Glomerular visceral epithelial cell (primary cell): ENCODE results near the gene LY6G5B.

Source experiments
- DNase-seq: peaks from one replicate; pipeline ENCODE4 v3.0.0-alpha.2; 2016; ENCODE audit errors: extremely low spot score

LY6G5B gene, protein sequence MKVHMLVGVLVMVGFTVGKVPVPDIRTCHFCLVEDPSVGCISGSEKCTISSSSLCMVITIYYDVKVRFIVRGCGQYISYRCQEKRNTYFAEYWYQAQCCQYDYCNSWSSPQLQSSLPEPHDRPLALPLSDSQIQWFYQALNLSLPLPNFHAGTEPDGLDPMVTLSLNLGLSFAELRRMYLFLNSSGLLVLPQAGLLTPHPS

DNA sequence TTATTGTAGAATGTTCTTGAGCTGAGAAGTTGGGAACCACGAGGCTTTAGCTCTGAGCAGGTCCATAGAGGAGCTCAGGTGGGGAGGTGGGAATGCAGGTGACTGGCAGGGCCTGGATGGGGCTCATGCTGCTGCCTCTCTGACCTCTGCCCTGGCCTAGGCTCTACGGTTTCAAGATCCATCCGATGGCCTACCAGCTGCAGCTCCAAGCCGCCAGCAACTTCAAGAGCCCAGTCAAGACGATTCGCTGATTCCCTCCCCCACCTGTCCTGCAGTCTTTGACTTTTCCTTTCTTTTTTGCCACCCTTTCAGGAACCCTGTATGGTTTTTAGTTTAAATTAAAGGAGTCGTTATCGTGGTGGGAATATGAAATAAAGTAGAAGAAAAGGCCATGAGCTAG is at the start of gene LY6G5B:
TSS of gene LY6G5B (plus strand) at position 301 of the 400 bp plus-strand sequence. CDS start 975 bp downstream, outside the sequence.
- DNase-seq = no peak

DNA sequence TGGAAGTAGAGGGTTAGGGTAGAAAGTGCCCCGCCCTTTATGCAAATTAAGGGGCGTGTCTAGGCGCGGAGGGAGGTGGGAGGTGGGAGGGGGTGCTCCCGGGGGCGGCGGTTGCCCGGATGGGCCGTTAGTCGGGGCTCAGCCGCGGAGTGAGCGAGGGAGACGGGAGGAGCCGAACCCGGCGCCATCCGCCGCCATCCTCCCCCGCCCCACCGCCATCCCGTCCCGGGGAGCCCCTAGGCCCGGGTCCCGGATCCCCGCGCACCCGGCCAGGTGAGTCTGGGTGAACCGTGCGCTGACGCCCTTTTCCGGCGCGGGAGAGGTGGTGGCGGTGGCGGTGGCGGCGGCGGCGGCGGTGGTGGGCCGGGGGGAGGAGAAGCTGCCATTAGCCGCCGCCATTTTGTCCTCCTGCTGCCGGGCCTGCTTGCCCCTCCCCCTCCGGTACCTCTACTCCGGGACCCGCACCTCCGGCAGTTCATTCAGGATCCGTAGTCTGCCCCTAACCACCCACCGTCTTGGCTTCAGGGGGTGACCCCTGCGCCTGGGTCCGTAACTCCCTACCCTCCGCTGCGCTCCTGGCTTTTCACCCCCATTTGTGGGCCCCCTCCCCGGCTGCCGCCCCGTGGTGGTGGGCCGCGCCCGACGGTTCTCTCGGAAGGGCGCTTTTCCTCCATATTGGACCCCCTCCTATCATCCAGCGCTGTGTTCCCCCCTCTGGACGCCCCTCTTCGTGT is 49.0 kb upstream of the LY6G5B start, which contains the start of gene PRRC2A:
TSS of gene PRRC2A (plus strand) at position 130 of the 734 bp plus-strand sequence. CDS start 2,075 bp downstream, outside the sequence.
- no peak for DNase-seq

DNA sequence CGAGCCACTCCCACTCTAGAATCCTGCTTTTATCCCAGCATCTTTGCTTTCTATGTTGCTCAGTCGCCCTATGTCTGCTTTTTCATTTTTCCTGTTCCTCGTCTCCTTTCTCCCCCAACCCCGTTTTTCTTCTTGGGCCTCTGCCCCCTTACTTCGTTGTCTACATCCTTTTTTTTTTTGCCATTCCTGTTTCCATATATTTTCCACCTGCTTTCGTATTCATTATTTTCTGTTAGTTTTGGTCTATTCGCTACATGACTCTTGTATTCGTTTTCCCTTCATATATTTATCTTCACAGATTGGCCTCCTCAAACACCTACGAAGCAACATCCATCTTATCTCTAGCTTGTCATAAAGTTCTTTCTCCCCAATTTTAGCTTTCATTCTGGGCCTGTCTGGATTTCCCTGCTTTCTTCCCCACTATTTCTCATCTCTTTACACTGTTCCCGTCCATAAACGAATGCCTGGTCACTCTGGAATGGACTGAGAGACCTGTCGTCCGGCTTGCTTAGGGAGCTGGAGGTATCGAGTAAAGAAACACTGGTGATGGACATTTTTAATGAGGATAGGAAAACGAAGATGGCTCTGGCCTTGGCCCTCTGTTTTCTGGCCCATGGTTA is 48.3 kb upstream of the LY6G5B start:
- no peak for DNase-seq

DNA sequence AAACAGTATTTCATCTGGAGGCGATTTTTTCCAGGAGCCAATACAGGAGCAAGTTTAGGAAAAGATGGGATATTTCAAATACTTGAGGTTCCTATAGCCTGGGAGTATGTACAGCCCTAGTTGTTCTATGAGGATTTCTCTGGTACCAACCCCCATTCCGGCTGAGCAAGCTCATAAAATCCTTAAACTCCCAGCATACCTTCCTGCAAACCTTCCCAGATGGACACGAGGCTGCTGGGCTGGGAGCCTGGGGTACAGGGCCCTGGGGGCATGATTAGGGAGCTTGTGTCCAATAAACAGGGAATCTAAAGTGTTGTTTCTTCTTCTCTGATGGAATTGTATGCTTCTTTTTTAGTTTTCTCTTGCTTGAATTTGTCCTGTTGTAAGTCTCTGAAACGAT is 47.8 kb upstream of the LY6G5B start:
- no peak for DNase-seq

DNA sequence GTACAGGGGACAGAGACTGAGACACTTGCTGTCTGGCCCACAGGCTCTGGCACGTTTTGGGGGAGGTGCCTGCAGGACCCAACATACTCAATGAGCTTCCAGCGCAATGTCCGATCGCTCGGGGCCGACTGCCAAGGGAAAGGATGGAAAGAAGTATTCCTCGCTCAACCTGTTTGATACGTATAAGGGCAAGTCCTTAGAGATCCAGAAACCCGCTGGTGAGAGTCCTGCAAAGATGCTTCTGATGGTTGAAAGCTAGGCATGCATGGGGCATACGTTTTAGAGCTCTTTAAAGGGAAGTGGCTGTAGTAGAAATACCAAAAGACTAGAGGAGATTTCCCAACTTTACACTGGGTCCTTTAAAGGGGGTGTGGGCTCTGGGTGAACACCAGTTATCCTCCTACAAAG is 47.1 kb upstream of the LY6G5B start:
- no peak for DNase-seq

DNA sequence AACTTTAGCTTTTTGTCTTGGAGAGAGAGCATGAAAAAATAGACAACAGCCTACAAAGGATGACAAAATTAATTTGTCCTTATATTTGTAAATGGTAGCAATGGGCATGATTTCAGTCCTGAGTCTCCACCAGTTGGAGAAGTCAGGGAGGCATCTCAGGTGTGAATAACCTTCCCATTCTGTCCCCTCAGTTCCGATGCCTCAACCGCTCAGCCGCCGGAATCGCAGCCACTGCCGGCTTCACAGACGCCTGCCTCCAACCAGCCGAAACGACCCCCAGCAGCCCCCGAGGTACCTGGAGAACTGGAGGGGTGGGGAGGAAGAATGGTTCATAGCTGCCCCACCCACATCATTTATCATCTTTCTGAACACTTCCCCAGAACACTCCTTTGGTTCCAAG is 45.7 kb upstream of the LY6G5B start:
- no peak for DNase-seq

DNA sequence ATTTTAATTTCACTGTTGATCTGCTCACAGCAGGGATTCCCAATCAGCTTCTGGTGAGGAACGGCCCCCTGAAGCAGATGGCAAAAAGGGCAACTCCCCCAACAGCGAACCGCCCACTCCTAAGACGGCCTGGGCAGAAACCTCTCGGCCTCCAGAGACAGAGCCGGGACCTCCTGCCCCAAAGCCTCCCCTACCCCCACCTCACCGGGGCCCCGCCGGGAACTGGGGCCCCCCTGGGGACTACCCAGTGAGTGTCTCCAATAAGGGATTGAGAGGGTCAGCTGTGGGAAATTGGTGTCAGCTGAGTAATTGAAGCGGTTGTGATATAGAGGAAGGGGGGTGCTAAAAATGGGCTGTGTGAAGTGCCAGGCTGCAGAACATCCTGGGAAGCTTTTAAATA is 42.8 kb upstream of the LY6G5B start:
- DNase-seq = no peak

DNA sequence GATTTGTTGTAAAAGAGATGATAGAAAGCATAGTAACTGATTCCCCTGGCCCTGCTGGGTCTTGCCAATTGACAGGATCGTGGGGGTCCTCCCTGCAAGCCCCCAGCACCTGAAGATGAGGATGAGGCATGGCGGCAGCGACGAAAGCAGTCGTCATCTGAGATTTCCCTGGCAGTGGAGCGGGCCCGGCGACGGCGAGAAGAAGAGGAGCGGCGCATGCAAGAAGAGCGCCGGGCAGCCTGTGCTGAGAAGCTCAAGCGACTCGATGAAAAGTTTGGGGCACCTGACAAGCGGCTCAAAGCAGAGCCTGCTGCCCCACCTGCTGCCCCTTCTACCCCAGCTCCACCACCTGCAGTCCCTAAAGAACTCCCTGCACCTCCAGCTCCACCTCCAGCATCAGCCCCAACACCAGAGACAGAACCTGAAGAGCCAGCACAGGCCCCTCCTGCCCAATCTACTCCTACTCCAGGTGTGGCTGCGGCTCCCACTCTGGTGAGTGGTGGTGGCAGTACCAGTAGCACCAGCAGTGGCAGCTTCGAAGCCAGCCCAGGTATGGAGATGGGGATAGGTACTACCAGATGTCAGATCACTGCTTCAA is 42.0 kb upstream of the LY6G5B start:
- no peak for DNase-seq

DNA sequence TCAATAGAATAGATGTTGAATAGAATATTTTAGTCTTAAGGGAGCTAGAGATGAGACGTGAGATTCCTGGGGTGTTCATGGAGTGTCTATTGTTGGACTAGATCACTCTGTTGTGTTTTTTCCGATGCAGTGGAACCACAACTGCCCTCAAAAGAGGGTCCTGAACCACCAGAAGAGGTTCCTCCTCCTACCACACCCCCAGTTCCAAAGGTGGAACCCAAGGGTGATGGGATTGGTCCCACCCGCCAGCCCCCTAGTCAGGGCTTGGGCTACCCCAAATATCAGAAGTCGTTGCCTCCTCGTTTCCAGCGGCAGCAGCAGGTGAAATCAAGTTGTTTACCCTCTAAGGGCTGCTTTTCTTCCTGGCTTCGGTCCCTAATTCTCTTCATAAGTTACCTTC is 40.8 kb upstream of the LY6G5B start:
- DNase-seq = no peak

DNA sequence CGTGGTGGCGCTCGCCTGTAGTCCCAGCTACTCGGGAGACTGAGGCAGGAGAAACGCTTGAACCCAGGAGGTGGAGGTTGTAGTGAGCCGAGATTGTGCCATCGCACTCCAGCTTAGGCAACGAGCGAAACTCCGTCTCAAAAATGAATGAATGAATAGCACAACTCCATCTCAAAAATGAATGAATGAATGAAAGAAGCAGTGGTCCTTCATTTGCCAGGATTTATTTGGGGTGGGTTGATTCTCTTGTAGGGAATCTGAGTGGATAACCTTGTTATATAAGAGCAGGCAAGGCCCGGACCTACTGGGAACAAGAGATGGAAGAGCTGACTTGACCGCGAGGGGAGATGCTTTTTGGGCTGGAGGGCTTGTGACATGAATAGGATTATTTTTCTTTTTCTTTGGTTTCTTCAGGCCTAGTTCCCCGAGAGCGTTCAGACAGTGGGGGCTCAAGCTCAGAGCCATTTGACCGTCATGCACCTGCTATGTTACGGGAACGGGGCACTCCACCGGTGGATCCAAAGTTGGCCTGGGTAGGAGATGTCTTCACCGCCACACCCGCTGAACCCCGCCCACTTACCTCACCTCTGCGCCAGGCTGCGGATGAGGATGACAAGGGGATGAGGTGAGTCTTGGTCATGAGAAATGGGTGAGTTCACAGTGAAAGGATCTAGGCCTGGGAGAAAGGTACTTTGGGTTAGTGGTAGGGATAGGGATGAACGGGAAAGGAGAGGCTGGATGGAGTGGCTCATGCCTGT is 39.4 kb upstream of the LY6G5B start:
- DNase-seq = no peak

DNA sequence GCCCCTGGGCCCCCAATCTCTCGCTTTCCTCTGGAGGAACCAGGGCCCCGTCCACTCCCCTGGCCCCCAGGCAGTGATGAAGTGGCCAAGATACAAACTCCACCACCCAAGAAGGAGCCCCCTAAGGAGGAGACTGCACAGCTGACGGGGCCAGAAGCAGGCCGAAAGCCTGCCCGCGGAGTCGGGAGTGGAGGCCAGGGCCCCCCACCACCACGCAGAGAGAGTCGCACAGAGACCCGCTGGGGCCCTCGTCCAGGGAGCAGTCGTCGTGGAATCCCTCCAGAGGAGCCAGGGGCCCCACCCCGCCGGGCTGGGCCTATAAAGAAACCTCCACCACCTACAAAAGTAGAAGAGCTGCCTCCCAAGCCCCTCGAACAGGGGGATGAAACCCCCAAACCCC is 38.6 kb upstream of the LY6G5B start:
- DNase-seq = no peak

DNA sequence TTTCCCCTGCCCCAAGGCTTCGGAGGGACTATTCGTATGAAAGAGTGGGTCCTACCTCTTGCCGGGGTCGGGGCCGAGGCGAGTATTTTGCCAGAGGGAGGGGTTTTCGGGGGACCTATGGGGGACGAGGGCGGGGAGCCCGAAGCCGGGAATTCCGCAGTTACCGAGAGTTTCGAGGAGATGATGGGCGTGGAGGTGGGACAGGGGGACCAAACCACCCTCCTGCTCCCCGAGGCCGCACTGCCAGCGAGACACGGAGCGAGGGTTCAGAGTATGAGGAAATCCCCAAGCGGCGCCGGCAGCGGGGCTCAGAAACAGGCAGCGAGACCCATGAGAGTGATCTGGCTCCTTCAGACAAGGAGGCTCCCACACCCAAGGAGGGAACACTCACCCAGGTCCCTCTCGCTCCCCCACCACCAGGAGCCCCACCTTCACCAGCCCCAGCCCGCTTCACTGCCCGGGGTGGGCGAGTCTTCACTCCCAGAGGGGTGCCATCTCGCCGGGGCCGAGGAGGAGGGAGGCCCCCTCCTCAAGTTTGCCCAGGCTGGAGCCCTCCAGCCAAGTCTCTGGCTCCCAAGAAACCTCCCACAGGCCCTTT is 38.0 kb upstream of the LY6G5B start:
- no peak for DNase-seq

DNA sequence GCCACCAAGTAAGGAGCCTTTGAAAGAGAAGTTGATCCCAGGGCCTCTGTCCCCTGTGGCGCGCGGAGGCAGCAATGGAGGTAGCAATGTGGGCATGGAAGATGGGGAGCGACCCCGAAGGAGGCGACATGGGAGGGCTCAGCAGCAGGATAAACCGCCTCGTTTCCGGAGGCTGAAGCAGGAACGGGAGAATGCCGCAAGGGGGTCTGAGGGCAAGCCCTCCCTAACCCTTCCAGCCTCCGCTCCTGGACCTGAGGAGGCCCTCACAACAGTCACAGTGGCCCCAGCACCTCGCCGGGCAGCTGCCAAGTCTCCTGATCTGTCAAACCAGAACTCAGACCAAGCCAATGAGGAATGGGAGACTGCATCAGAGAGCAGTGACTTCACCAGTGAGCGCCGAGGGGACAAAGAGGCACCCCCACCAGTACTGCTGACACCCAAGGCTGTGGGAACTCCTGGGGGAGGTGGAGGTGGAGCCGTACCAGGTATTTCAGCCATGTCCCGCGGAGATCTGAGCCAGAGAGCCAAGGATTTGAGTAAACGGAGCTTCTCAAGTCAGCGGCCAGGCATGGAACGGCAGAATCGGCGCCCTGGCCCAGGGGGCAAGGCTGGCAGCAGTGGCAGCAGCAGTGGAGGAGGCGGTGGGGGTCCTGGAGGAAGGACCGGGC is 37.4 kb upstream of the LY6G5B start:
- DNase-seq = no peak

DNA sequence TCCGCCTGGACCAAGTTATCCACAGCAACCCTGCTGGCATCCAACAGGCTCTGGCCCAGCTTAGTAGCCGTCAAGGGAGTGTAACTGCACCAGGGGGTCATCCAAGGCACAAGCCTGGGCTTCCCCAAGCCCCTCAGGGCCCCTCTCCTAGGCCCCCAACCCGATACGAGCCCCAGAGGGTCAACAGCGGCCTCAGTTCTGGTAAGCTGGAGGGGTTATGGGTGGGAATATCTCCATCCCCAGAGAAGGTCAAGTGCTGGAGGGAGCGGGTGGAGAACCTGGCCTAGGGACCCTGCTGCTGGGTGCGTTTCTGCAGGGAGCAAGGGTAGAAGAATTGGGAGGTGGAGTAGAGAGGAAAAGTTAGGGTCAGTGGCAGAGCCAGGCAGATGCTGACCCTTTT is 36.3 kb upstream of the LY6G5B start:
- DNase-seq = no peak

DNA sequence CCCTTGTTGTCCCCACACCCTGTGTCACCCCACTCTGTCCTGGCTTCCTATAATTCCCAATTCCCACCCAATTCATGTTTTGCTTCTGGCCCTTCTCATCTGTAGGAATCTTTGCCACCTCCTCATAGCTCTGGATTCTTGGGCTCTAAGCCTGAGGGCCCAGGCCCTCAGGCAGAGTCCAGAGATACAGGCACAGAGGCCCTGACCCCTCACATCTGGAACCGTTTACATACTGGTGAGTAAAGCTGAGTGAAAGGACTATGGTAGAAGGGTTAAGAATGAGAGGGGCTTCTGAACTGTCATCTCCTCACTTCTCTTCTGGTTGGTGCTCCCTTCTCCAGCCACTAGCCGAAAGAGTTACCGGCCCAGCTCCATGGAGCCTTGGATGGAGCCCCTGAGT is 35.6 kb upstream of the LY6G5B start:
- DNase-seq = no peak

DNA sequence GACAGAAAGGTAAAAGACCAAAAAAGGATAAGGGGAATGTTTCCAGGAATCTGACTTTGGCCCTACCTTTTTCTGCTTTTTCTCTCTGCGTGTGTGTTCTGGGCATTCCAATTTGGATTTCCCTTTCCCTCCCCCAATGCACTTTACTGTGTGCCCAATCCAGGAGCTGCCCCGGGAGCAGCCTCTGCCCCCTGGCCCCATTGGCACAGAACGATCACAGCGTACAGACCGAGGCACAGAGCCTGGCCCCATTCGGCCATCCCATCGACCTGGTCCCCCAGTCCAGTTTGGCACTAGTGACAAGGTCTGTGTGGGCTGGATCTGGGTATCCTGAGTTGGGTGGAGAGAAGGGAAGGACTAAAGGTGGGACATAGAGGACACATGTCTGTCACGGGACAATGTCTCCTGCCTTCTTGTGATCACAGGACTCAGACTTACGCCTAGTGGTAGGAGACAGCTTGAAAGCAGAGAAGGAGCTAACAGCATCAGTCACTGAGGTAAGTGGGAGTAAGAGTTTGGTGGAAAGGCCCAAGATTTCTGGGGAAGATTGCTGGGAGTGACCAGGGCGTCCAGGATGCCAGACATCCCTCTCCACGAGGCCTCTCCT is 34.7 kb upstream of the LY6G5B start:
- no peak for DNase-seq

DNA sequence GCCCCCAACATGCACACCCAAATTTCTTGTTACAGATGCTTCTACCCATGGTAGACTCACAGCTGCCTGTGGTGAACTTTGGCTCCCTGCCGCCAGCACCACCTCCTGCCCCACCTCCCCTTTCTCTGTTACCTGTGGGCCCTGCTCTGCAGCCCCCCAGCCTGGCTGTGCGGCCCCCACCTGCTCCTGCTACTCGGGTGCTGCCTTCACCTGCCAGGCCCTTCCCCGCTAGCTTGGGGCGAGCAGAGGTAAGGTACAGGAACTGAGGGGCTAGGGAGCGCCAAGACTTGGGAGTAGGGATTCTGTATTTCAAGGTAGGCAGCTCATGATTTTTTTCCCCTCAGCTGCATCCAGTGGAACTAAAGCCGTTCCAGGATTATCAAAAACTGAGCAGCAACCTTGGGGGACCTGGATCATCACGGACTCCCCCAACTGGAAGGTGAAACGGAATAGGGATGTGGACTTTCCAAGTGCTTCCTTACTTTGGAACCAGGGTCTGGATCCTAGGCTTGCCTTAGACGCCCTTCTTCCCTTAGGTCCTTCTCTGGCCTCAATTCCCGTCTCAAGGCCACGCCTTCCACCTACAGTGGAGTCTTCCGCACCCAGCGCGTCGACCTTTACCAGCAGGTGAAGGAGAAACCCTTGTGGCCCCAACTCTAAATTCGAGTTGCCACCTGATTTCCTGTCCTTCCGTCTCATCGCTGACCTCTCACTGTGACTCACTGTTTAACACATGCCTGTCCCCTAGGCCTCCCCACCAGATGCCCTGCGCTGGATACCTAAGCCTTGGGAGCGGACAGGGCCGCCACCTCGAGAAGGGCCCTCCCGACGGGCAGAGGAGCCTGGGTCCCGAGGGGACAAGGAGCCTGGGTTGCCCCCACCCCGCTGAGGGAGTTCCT is 32.8 kb upstream of the LY6G5B start:
- DNase-seq = no peak

DNA sequence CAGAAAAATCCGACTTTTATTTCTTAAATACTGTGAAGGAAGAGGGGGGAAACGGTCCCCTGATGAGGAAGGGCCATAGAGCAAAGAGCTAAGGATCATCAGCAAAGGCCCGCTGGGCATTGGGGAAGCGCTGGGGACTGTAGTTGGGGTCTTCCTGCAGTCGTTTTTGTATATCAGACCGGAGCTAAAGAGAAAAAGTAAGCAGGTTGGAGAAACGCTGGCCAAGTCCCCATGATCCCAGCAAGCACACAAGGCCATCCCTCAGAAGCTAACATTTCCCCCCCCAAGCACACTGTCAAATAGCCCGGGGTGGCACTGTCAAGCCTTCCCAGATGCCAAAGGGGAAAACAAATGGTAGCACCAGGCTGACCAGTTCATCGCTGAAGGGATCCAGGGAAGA is 30.7 kb upstream of the LY6G5B start:
- no peak for DNase-seq

DNA sequence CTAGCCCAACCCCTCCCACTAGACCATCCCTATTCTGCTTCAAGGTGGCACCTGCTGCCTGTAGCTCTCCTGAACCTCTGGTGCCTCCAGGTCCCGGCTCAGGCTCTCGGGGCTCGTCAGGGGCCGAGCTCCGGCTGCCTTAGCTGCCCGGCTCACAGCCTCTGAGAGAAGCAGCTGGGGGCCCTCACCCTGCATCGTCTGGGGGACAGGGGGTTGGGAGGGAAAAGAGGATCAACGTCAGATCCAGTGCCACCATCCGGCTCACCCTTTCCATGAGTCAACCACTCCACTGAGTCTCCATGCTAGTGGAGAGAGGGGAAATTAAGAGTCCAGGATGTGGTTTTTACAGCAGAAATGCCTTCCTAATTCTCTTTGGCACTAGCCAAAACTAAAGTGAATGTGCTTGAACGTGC is 30.3 kb upstream of the LY6G5B start:
- peak; percentile 46 for DNase-seq

DNA sequence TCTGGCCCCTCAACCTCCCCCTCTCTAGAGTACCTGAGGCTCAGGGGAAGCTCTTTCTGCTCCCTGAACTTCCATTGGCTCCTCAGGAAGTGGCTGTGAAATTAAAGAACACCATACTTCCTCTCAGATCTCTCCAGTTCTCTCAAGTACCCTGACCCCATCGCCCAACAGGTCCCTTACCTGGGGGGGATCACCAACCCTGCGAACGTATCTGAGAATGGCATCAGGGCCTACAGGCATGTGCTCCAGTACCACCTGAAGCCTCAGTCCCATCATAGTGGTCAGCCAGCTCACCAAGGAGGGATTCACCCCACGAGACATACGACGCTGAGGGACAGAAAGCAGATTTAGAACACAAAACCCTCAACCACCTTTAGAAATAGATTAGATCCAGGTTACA is 29.2 kb upstream of the LY6G5B start:
- no peak for DNase-seq
